ENCODE data around the gene AGA.

The AGA gene

GRCh38 chr4:177447417-177448004, 5.3 kb upstream of the AGA start:
- no peak for DNase-seq (ENCODE audit: low read depth, low spot score)

DNA sequence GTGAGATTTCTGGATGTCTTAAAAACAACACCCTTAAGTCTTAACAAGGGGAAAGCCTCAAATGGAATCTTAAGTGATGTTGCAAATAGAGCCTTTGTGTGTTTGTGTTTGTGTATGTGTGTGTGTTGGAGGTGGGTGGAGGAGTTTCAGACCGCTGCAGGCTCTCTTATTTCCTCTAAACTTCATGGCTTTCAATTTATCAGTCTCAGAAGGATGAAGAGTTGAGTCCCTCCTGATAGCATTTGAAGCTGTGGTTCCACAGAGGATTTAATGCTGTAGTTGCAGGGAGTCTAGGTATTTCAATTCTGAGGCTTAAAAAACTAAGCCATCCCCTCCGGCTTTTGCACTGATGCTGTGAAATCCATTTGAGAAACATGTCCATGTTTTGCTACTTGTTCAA, 4.3 kb upstream of the AGA start:
- no peak for DNase-seq (ENCODE audit: low read depth, low spot score)

GRCh38 chr4:177444911-177445736, 2.9 kb upstream of the AGA start:
- DNase-seq (ENCODE audit: low read depth, low spot score) = no peak

GRCh38 chr4:177441061-177441802, 1.0 kb downstream of the AGA start:
- DNase-seq (ENCODE audit: low read depth, low spot score) = no peak

DNA sequence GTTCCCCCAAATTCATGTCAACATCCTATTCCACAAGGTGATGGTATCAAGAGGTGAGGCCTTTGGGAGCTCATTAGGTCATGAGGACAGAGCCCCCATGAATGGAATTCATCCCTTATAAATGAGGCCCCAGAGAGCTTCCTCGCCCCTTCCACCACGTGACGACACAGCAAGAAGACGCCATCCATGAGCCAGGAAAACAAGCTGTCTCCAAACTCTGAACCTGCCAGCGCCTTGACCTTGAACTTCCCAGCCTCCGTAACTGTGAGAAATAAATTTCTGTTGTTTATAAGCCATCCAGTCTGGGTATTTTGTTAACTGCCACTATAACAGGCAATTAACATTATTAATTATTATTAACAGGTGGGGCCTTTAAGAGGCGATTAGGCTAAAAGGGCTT, 5.8 kb downstream of the AGA start:
- no peak for DNase-seq (ENCODE audit: low read depth, low spot score)

- DNase-seq (ENCODE audit: low read depth, low spot score) = no peak
These were observed 7.6 kb downstream of the AGA start for GRCh38 chr4:177434667-177435066.

DNA sequence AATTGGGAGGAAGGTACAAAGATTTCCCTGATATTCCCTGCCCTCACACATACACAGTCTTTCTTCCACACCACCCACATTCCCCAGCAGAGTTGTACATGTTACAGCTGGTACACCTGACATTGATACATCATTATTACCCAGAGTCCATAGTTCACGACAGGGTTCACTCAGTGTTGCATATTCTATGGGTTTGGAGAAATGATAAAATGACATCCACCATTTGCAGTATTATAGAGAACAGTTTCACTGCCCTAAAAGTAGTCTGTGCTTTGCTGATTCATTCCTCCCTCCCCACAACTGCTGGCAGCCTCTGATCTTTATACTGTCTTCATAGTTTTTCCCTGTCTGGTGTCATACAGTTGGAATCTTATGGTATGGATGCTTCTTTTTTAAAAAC, 15.0 kb downstream of the AGA start:
- no peak for DNase-seq (ENCODE audit: low read depth, low spot score)

- DNase-seq (ENCODE audit: low read depth, low spot score) = no peak
These were observed 22.8 kb downstream of the AGA start for GRCh38 chr4:177419434-177419833.

- DNase-seq (ENCODE audit: low read depth, low spot score) = no peak
These were observed 28.6 kb downstream of the AGA start for GRCh38 chr4:177413656-177414055.

GRCh38 chr4:177413076-177413475, 29.2 kb downstream of the AGA start:
- DNase-seq (ENCODE audit: low read depth, low spot score) = no peak

GRCh38 chr4:177411996-177412395, 30.2 kb downstream of the AGA start:
- no peak for DNase-seq (ENCODE audit: low read depth, low spot score)

DNA sequence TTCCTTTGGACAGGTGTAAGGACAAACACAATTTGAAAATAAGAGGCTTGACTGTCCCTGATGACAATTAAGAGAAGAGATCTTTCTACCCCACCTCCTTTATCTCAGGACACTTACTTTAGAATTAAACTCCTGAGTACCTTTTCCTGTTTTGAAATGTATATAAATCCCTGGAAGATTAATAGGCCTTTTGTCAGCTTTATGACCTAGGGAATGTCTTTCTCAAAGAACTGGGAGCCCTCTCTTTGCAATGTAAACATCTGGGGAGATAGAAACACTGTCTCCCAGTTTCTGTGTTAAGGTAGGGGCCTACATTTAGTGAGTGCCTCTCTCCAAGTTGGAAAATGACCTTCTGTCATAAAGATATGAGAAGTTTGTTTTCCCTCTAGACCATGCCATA, 31.7 kb downstream of the AGA start:
- DNase-seq (ENCODE audit: low read depth, low spot score) = no peak

GRCh38 chr4:177408023-177408422, 34.2 kb downstream of the AGA start:
- DNase-seq (ENCODE audit: low read depth, low spot score) = no peak

- DNase-seq (ENCODE audit: low read depth, low spot score) = no peak
These were observed 36.7 kb downstream of the AGA start for GRCh38 chr4:177405508-177405907.

DNA sequence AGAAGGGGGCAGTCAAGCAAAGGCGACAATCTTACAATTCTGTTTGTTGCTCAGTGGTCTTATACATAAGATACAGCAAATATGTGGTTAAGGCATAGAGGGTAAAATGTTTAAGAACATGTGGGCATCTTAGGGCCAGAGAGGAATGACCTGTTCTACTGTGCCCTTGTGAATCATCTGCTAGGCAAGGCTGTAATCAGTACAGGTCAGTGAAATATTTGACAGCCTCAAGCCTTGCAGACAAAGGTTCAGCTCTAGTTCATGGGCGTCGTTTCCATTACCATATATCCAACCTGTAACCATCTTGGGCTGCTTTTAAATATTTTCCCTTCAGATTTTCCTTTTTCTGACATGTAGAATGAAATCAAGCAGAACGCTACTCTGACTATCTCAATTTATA, 37.3 kb downstream of the AGA start:
- DNase-seq (ENCODE audit: low read depth, low spot score) = no peak

- DNase-seq (ENCODE audit: low read depth, low spot score) = no peak
These were observed 37.9 kb downstream of the AGA start for GRCh38 chr4:177404342-177404741.

DNA sequence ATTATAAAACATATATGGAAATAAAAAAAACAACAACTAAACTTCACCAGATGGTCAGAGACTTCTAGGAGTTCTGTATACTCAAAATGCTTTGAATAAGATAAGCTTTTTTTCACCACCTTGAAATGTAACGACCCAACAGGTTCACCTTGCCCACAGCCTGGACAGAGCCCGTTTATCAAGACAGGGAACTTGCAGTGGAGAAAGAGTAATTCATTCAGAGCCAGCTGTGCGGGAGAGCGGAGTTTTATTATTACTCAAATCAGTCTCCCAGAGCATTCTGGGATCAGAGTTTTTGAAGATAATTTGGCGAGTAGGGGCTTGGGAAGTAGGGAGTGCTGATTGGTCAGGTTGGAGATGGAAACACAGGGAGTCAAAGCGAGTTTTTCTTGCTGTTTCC, 38.5 kb downstream of the AGA start:
- DNase-seq (ENCODE audit: low read depth, low spot score) = no peak

GRCh38 chr4:177401658-177402273, 40.5 kb downstream of the AGA start:
- DNase-seq (ENCODE audit: low read depth, low spot score) = no peak

GRCh38 chr4:177400030-177400429, 42.2 kb downstream of the AGA start:
- DNase-seq (ENCODE audit: low read depth, low spot score) = no peak

DNA sequence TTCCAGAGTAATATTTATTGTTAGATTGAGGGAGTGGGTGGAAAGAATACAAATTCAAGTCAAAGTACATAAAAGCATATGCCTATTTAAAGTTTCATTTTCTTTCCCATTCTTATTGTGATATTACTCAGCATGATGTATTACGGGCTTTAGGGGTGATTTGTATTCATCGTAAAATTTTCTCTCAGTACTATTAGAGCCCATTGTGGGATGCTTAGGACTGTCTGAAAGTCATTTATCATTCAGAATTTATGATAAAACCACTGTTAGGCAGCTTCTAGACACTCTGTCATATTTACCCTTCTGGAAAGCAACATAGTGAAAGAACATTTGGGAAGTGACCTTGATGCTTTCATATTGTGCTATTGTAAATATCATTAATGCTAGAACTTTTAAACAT, 45.9 kb downstream of the AGA start:
- no peak for DNase-seq (ENCODE audit: low read depth, low spot score)

- DNase-seq (ENCODE audit: low read depth, low spot score) = no peak
These were observed 49.0 kb downstream of the AGA start for GRCh38 chr4:177393236-177393635.

DNA sequence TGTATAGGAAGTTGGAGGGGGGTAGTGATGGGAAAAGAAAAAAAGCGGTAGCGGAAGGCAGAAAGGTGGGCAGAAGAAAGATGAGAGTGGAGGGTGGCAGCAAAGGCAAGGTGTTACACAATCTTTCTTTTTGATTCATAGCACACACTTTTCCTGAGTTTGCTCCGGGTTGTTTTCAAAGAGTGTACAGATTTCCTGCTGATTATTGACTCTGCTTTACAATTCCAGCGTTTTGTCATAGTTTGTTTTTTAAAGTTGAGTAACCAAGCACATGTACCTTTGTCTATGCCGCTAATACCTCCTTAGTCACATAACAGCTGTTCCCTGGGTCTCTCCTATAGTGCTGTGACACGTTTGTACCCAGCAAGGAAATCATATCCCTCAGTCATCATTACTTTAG, 50.3 kb downstream of the AGA start:
- DNase-seq (ENCODE audit: low read depth, low spot score) = no peak

All from smooth muscle cell of the brain vasculature (primary cell).